Measurements from ENCODE around the gene HSD17B12. TPM values are rescaled to one million over a fixed set of nuclear protein-coding genes. Genes with fewer than 3 reads are reported as not detected.
"Not testable (repeated sequence)": the region's sequence is repeated elsewhere in the genome, so short reads cannot be mapped to it uniquely, and the experiment has no call there.

The HSD17B12 gene
- total RNA-seq, 2 donors from 2014 or later, result 40.6 to 52.4 TPM

DNA sequence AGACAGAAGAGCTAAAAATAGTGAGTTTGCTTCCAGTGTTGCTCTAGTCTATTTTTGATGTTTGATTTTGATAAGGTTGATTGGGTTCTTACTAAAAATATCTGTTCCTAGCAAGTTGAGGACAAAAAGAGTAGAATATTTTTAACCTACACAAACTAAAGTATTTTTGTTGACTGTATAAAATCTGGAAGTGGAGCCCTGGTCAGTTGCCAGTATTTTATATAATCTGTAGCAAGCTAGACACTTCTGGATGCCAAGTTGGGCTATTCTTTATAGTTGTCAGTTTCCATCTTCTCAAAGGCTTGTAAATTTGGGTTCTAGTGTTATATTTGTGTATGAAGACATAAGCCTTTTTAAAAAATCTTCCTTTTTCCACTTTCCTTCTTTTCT lies 56.7 kb downstream of the HSD17B12 start:
- H3K27me3 Mint-ChIP-seq, result no peaks in the 10 kb centered on the region
- no peak overlapping the region for H3K4me3 Mint-ChIP-seq
- no peaks in the 10 kb centered on the region for H3K9me3 Mint-ChIP-seq
- DNase-seq (ENCODE audit: low spot score) (no peak), ATAC-seq (no peak)
- H3K4me1 Mint-ChIP-seq (ENCODE audit: low read depth in 2 of 2), result peaks cover 16 to 41% of the 10 kb centered on the region in 2 donors
- H3K27ac Mint-ChIP-seq, result no peak overlapping the region
- peaks cover 6% of the 10 kb centered on the region for H3K36me3 Mint-ChIP-seq

DNA sequence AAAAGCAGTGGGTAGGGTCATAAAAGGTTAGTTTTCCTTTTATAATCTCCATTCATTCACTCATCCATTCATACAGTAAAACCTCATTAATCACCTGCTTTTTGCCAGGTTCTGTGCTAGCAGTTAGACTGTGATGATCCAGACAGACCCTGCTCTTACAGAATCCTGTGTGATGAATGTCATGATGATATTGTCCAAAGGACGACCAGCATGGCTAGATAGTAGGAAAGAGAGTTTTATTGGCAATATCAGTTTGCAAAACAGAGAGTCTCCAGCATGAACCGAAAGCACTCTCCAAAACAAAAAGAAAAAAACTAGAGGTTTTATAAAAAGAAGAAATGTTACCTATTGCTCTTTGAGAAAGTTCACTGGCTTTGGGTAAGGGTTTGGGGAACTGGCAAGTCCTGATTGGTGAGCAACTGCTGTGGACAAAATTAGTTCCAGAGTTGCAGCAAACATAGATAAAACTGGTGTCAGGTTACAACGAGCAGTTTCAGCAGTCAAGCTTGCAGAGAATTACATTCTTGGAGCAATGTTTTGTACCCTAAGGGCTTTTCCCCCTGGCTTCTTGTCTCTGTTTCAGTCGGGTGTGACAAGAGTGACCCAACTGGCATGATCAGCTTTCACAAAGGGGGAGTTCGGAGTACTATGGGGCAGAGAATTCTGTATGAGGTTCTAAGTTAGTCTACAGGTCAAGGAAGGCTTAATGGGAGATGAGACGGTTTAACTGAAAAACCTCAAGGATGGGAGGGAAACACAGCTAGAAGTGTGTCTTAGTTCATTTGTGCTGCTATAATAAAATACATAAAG lies 58.3 kb downstream of the HSD17B12 start:
- H3K27me3 Mint-ChIP-seq, result no peaks in the 10 kb centered on the region
- ATAC-seq (no peak), DNase-seq (ENCODE audit: low spot score) (no peak)
- no peak overlapping the region for H3K4me3 Mint-ChIP-seq
- H3K36me3 Mint-ChIP-seq, result peaks cover 14% of the 10 kb centered on the region
- peaks cover 7% of the 10 kb centered on the region for H3K9me3 Mint-ChIP-seq
- no peak overlapping the region for H3K27ac Mint-ChIP-seq
- peaks cover 16 to 35% of the 10 kb centered on the region in 2 donors for H3K4me1 Mint-ChIP-seq (ENCODE audit: low read depth in 2 of 2)

DNA sequence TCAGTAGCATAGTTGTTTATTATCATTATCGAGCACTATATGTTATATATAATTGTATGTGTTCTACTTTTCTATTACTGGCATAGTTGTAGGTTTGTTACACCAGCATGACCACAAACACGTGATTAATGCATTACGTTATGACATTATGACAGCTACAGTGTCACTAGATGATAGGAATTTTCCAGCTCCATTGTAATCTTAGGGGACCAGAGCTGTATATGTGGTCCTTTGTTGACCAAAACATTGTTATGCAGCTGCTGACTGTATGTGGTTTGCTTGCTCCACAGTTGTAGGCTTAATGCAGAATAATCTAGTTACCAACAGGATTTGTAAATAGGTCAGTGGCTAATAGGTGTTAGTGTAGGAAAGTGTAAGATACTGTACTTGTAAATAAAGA lies 66.1 kb downstream of the HSD17B12 start:
- Mint-ChIP-seq H3K4me3 (no peak overlapping the region), H3K9me3 (peaks cover 18% of the 10 kb centered on the region), H3K36me3 (peaks cover 16% of the 10 kb centered on the region), H3K4me1 (ENCODE audit: low read depth in 2 of 2) (peaks cover 7 to 10% of the 10 kb centered on the region in 2 donors), H3K27me3 (no peaks in the 10 kb centered on the region), H3K27ac (no peak overlapping the region)
- ATAC-seq (no peak), DNase-seq (ENCODE audit: low spot score) (no peak)

DNA sequence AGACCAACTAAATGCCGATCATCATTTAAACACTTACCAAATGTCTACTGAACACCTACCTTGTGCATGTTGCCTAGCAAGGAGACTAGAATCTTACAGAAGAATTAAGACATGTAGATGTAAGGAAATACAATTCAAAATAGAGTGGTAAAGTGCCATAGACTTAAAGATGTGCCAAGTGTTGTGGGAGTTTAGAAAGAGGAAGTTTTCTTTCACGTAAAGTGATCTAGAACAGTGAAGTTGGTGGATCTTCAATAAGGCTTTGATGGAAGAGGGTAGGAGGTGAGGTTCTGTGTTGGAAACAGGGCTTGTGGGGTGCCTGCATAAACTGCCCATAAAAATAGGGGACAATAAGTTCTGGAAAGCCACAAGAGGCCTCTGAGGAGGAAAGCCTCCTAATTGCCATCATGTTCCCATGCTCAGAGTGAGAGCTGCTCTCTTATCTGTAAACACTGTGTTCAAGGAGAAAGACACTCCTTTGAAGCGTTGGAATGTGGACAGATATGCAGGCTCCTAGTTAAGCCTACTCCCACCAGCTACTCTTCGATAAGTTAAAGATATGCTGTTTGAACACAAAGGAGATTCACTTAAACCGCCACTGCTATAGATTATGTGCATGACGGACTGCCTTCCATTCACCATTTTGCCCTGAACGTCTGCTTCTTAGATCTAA lies 66.7 kb downstream of the HSD17B12 start:
- DNase-seq (ENCODE audit: low spot score) (no peak), ATAC-seq (no peak)
- Mint-ChIP-seq H3K27me3 (no peaks in the 10 kb centered on the region), H3K36me3 (peaks cover 16% of the 10 kb centered on the region), H3K27ac (no peak overlapping the region), H3K4me1 (ENCODE audit: low read depth in 2 of 2) (peaks cover 7 to 10% of the 10 kb centered on the region in 2 donors), H3K4me3 (no peak overlapping the region), H3K9me3 (peaks cover 18% of the 10 kb centered on the region)

DNA sequence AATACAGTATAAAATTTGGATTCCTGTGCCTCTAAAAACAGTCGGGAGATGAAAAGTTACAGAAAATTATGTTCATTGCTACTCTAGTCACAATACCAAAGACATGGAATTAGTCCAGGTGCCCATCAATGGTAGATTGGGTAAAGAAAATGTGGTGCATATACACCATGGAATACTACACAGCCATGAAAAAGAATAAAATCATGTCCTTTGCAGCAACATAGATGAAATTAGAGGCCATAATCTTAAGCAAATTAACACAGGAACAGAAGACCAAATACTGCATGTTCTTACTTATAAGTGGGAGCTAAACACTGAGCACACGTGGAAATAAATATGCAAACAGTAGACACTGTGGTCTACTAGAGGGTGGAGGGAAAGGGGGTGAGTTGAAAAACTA lies 67.6 kb downstream of the HSD17B12 start:
- Mint-ChIP-seq H3K4me1 (ENCODE audit: low read depth in 2 of 2) (peaks cover 7 to 10% of the 10 kb centered on the region in 2 donors), H3K27me3 (no peaks in the 10 kb centered on the region), H3K9me3 (peaks cover 18% of the 10 kb centered on the region), H3K27ac (no peak overlapping the region), H3K4me3 (no peak overlapping the region), H3K36me3 (peaks cover 15% of the 10 kb centered on the region)
- ATAC-seq (no peak), DNase-seq (ENCODE audit: low spot score) (no peak)

DNA sequence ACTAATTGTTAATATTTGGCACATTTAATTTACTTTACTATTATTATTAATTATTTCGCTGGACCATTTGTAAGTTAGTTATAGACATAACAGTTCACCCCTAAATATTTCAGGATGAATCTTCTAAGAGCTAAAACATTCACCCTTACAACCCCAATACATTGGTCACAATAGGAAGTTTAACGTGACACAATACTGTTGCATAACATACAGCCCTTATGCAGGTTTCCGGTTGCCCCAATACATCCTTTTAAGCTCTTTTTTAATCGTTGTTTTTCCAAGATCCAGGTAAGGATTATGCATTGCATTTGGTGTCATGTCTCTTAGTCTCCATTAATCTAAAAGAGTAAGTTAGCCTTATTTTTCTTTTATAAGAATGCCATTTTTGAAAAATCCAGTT lies 71.2 kb downstream of the HSD17B12 start:
- ATAC-seq, result no peak
- Mint-ChIP-seq H3K27ac (no peak overlapping the region), H3K36me3 (peaks cover 9% of the 10 kb centered on the region), H3K27me3 (no peaks in the 10 kb centered on the region), H3K4me1 (ENCODE audit: low read depth in 2 of 2) (peaks cover 5% of the 10 kb centered on the region in 2 donors), H3K4me3 (no peak overlapping the region), H3K9me3 (peaks cover 6% of the 10 kb centered on the region)
- DNase-seq (ENCODE audit: low spot score), result no peak

DNA sequence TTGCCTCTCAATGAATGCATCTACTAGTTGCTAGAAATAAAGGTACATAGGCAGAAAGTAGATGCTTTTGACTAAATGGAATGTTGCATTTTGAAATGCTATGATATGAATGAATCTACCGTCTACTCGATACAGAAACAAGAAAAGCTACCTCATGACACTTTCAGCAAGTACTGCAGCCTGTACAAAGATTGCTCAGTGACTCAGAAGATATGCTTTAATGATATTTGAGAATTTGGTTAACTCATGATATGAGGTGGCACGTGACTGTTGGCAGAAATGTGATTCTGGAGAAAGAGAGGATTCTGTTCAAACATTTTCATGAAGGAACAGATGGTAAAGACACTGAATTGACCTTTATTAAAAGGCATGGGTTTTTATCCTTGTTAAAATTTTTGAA lies 76.0 kb downstream of the HSD17B12 start:
- no peak for ATAC-seq
- Mint-ChIP-seq H3K27ac (no peak overlapping the region), H3K27me3 (no peaks in the 10 kb centered on the region), H3K9me3 (no peaks in the 10 kb centered on the region), H3K36me3 (peaks cover 6% of the 10 kb centered on the region), H3K4me1 (ENCODE audit: low read depth in 2 of 2) (no peaks in the 10 kb centered on the region), H3K4me3 (no peak overlapping the region)
- no peak for DNase-seq (ENCODE audit: low spot score)

DNA sequence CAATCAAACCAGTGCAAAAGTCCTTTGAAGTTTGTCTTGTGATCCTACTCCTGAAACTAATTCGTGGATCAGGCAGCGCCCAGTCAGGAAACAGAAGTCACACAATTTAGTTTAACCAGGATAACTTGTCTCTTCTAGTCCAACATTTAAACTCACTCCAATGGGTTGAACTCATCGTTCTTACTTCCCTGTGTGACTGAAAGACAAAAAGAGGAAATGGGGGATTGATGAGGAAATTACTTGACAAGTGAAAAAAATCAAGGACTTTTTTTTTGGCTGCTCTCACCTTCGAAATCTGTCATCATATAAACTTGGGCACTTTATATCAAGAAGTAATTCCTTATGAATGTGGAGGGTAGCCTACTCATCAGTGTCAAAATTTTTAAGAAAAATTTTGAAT lies 78.4 kb downstream of the HSD17B12 start:
- H3K4me3 Mint-ChIP-seq, result no peak overlapping the region
- no peaks in the 10 kb centered on the region for H3K27me3 Mint-ChIP-seq
- no peaks in the 10 kb centered on the region for H3K9me3 Mint-ChIP-seq
- ATAC-seq (no peak), DNase-seq (ENCODE audit: low spot score) (no peak)
- H3K36me3 Mint-ChIP-seq, result peaks cover 6% of the 10 kb centered on the region
- no peaks in the 10 kb centered on the region for H3K4me1 Mint-ChIP-seq (ENCODE audit: low read depth in 2 of 2)
- no peak overlapping the region for H3K27ac Mint-ChIP-seq

DNA sequence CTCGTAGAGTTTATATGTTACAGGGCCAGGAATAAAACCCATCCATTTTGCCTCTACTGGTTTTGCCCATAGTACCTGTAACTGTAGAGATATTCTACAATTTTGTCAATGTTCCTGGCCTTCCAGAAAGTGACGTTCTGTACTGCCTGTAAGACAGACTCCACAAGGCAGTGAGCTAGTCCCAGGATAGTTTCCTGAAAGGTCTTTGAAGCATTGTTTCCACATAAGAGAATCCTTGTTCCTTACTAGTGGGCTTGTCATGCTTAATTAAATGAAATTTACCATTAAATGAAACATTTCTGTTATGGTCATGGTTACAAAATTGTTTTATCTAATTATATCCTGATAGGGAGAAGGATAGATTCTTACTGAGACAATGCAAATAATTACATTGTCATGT lies 80.4 kb downstream of the HSD17B12 start:
- ATAC-seq (no peak), DNase-seq (ENCODE audit: low spot score) (no peak)
- no peaks in the 10 kb centered on the region for H3K27me3 Mint-ChIP-seq
- no peak overlapping the region for H3K27ac Mint-ChIP-seq
- H3K9me3 Mint-ChIP-seq, result peaks cover 7% of the 10 kb centered on the region
- H3K4me1 Mint-ChIP-seq (ENCODE audit: low read depth in 2 of 2), result no peaks in the 10 kb centered on the region
- H3K36me3 Mint-ChIP-seq, result peaks cover 22% of the 10 kb centered on the region
- H3K4me3 Mint-ChIP-seq, result no peak overlapping the region

DNA sequence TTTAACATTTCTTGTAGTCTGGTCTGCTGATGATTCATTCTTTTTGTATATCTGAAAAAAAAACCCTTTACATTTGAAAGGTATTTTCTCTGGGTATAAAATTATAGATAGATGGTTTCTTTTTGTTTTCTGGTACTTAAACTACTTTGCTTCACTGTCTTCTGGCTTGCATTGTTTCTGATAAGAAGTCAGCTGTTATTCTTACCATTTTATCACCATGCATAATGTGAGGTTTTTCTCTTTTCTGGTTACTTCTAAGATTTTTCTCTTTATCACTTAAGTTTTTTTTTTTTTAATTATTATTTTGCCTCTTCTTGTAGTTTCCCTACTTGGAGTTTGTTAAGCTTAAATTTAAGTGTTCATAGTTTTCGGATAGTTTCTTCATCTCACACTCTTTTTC lies 84.7 kb downstream of the HSD17B12 start:
- peaks cover 12% of the 10 kb centered on the region for H3K9me3 Mint-ChIP-seq
- H3K36me3 Mint-ChIP-seq, result peaks cover 24% of the 10 kb centered on the region
- H3K27me3 Mint-ChIP-seq, result no peaks in the 10 kb centered on the region
- no peaks in the 10 kb centered on the region for H3K4me1 Mint-ChIP-seq (ENCODE audit: low read depth in 2 of 2)
- H3K4me3 Mint-ChIP-seq, result no peak overlapping the region
- H3K27ac Mint-ChIP-seq, result no peak overlapping the region
- no peak for DNase-seq (ENCODE audit: low spot score)
- ATAC-seq, result no peak

DNA sequence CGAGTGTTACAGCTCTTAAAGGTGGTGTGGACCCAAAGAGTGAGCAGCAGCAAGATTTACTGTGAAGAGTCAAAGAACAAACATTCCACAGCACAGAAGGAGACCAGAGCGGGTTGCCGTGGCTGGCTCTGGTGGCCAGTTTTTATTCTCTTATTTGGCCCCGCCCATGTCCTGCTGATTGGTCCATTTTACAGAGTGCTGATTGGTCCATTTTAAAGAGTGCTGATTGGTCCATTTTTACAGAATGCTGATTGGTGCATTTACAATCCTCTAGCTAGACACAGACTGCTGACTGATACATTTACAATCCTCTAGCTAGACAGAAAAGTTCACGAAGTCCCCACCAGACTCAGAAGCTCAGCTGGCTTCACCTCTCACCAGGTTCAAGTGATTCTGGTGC lies 88.1 kb downstream of the HSD17B12 start:
- ATAC-seq; H3K4me1 Mint-ChIP-seq (ENCODE audit: low read depth in 2 of 2); H3K27ac Mint-ChIP-seq; H3K27me3 Mint-ChIP-seq; DNase-seq (ENCODE audit: low spot score); H3K4me3 Mint-ChIP-seq: not testable (repeated sequence)
- H3K9me3 Mint-ChIP-seq, result peaks cover 12% of the 10 kb centered on the region
- peaks cover 24% of the 10 kb centered on the region for H3K36me3 Mint-ChIP-seq

DNA sequence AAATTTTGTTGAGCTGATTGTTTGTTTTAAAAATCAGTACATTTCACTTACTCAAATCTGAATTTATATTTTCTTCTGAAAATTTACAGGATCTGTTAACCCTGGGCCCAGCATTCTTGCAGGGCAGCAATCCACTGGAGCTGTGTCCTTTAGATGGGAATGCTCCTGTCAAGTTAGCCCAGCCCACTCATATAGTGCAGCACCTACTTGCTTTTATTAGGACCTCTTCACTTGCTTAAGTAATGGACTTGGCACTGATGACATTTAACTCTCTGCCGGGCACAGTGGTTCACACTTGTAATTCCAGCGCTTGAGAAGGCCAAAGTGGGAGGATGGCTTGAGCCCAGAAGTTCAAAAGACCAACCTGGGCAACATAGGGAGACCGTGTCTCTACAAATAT lies 89.6 kb downstream of the HSD17B12 start:
- Mint-ChIP-seq H3K36me3 (peaks cover 21% of the 10 kb centered on the region), H3K9me3 (peaks cover 11% of the 10 kb centered on the region), H3K4me1 (ENCODE audit: low read depth in 2 of 2) (no peaks in the 10 kb centered on the region), H3K27me3 (no peaks in the 10 kb centered on the region), H3K4me3 (no peak overlapping the region), H3K27ac (no peak overlapping the region)
- DNase-seq (ENCODE audit: low spot score) (no peak), ATAC-seq (no peak)

DNA sequence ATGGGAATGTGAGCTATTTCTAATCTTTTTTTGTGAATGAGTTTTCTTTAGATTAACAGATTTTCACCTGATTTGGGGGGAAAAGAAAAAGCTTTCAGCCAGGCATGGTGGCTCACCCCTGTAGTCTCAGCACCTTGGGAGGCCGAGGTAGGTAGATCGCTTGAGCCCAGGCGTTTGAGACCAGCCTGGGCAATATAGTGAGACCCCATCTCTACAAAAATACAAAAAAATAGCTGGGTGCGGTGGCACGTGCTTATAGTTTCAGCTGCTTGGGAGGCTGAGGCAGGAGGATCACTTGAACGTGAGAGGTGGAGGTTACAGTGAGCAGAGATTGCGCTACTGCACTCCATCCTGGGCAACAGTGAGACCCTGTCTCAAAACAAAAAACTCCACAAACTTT lies 92.2 kb downstream of the HSD17B12 start:
- no peak overlapping the region for H3K4me3 Mint-ChIP-seq
- no peak for ATAC-seq

DNA sequence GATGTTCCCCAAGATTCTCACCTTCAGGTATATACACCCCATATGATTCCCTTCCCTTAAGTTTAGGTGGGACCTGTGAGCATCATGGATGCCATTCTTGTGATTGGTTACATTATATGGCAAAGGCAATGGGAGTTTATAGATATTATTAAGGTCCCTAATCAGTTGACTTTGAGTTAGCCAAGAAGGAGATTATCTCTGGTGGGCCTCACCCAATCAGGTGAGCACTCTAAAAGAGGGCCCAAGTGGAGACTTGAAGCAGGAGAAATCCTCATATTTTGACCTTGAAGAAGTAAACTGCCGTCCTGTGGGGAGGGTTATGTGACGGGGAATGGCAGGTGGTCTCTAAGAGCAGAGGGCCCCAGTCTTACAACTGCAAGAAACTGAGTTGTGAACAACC lies 94.2 kb downstream of the HSD17B12 start:
- Mint-ChIP-seq H3K4me1 (ENCODE audit: low read depth in 2 of 2) (no peaks in the 10 kb centered on the region), H3K36me3 (peaks cover 14% of the 10 kb centered on the region), H3K27ac (no peak overlapping the region), H3K4me3 (no peak overlapping the region), H3K9me3 (peaks cover 6% of the 10 kb centered on the region), H3K27me3 (no peaks in the 10 kb centered on the region)
- ATAC-seq (no peak), DNase-seq (ENCODE audit: low spot score) (no peak)

More for the DNA sequence above, 92.2 kb downstream of the HSD17B12 start:
- Mint-ChIP-seq H3K4me1 (ENCODE audit: low read depth in 2 of 2) (no peaks in the 10 kb centered on the region), H3K27ac (no peak overlapping the region), H3K36me3 (peaks cover 13% of the 10 kb centered on the region), H3K9me3 (peaks cover 5% of the 10 kb centered on the region), H3K27me3 (no peaks in the 10 kb centered on the region)
- DNase-seq (ENCODE audit: low spot score), result no peak
